HL-60 (cell line): ENCODE results near the gene JARID2.

Experiments used
- DNase-seq, 2 experiments: peaks; one replicate each; pipeline ENCODE4 v3.0.0-alpha.2; 2010 to 2020; ENCODE audit warnings: low read depth in 1 of 2, low spot score in 1 of 2
- H3K27ac ChIP-seq: fragments of 250-450 bp; sonication (Bioruptor Pico); replicated peaks from 2 replicates; pipeline ENCODE4 v1.5.1; 2020; ENCODE audit warnings: mild to moderate bottlenecking, moderate library complexity
- H3K27me3 ChIP-seq: fragments of 250-450 bp; sonication (Bioruptor Pico); 2 replicates; pipeline ENCODE4 v1.5.1; 2021; ENCODE audit warnings: mild to moderate bottlenecking, moderate library complexity; ENCODE audit not compliant: insufficient read depth, poor library complexity, severe bottlenecking
- H3K4me3 ChIP-seq: replicated peaks from 2 replicates; pipeline ENCODE4 v1.5.1; 2011; ENCODE audit warnings: mild to moderate bottlenecking, control low read depth, low read length; ENCODE audit not compliant: insufficient read depth
- CTCF ChIP-seq: IDR thresholded peaks from one replicate; pipeline ENCODE4 v1.5.1; 2011; ENCODE audit warnings: low read length, control low read depth, inconsistent platforms; ENCODE audit not compliant: insufficient read depth
- GABPA ChIP-seq: IDR thresholded peaks from 2 replicates; pipeline ENCODE4 v1.6.1; 2012; ENCODE audit warnings: low read depth
- POLR2AphosphoS5 ChIP-seq: IDR thresholded peaks from 2 replicates; pipeline ENCODE4 v1.6.1; 2012; ENCODE audit warnings: low read depth
- REST ChIP-seq: IDR thresholded peaks from 2 replicates; pipeline ENCODE4 v1.6.1; 2012; ENCODE audit warnings: low read depth; ENCODE audit not compliant: insufficient replicate concordance
- SPI1 ChIP-seq: IDR thresholded peaks from 2 replicates; pipeline ENCODE4 v1.6.1; 2012; ENCODE audit warnings: low read depth, mild to moderate bottlenecking, borderline replicate concordance

Gene JARID2

GRCh38 chr6:15547400-15547799 lies 301.5 kb downstream of the JARID2 start:
- TF ChIP-seq REST: no peak
- no peak for TF ChIP-seq SPI1
- TF ChIP-seq POLR2AphosphoS5: no peak
- no peak for TF ChIP-seq CTCF
- no peak for TF ChIP-seq GABPA
- no peak overlapping the region for H3K4me3 ChIP-seq
- no peak for DNase-seq
- no peaks in the 10 kb centered on the region for H3K27me3 ChIP-seq
- no peak overlapping the region for H3K27ac ChIP-seq

GRCh38 chr6:15549371-15549770 lies 303.5 kb downstream of the JARID2 start:
- no peak for TF ChIP-seq CTCF
- no peak for TF ChIP-seq REST
- no peak for TF ChIP-seq SPI1
- no peak for TF ChIP-seq POLR2AphosphoS5
- no peak for TF ChIP-seq GABPA
- no peak for DNase-seq
- no peak overlapping the region for H3K27ac ChIP-seq
- H3K27me3 ChIP-seq: no peaks in the 10 kb centered on the region
- no peak overlapping the region for H3K4me3 ChIP-seq

- no peak for TF ChIP-seq SPI1
- TF ChIP-seq POLR2AphosphoS5: no peak
- TF ChIP-seq CTCF: no peak
- no peak for TF ChIP-seq GABPA
- no peak for TF ChIP-seq REST
- no peaks in the 10 kb centered on the region for H3K27me3 ChIP-seq
- H3K27ac ChIP-seq: no peak overlapping the region
- H3K4me3 ChIP-seq: no peak overlapping the region
- no peak for DNase-seq
Measured at GRCh38 chr6:15550546-15551123, 304.8 kb downstream of the JARID2 start.
